T-helper 2 cell treated with Interferon-gamma antibody and Interleukin-4, amounts not matched to agents 100 ng/mL and 5 ng/mL, for 36 hours (primary cell): ENCODE measurements around the gene MRPS9. TPM values are rescaled to one million over a fixed set of nuclear protein-coding genes. Genes with fewer than 3 reads are reported as not detected.

ENCODE experiments used
- intact Hi-C: fragments of 100-400 bp; cut with micrococcal nuclease; formaldehyde crosslinking; loops from one replicate; pipeline ENCODE4 v1.15.1; 2023
- total RNA-seq: library from RNA; stranded (reverse); gene quantifications from 2 replicates; pipeline ENCODE4 v1.2.3, GENCODE V29; 2022

MRPS9 gene
- total RNA-seq, 1 donor from 2014 or later, result 24.1 TPM

DNA sequence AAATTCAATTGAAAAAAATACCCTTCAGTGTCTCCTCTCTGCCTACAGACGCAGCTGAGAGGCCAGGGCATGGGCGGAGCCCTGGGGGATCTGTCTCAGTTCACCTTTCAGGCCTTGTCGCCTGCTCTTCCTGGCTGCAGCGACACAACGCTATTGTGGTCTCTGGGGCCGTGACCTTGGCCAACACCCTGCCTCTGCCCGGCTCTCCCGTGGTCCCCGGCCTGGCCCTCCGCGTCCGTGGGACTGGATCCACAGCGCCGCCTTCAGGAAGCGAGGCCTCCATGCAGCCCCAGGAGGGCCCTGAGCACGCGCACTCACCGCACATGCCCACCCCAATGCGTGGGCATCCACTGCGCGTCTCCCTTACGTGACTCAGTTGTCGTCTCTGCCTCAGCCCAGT is 81.1 kb downstream of the MRPS9 start:
- intact Hi-C loops, result no loop called here

DNA sequence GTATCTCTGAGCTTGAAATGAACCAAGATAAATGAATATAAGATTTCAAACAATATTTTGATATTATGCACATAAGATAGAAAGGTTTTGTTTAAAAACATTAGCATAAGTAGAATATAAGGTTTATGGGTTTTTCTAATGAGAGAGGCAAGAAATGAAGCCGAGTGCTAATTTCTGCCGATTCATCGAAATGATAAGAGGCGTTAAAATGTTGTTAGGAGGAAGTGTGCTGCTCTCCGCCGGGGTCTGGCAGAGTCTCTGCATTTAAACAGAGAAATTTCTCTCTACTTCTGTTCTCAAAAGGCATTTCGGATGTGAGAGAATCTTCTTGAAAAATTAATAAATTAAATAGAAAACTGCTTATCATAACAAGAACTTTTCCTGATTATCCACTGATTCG is 83.6 kb downstream of the MRPS9 start:
- intact Hi-C loops, result no loop called here

DNA sequence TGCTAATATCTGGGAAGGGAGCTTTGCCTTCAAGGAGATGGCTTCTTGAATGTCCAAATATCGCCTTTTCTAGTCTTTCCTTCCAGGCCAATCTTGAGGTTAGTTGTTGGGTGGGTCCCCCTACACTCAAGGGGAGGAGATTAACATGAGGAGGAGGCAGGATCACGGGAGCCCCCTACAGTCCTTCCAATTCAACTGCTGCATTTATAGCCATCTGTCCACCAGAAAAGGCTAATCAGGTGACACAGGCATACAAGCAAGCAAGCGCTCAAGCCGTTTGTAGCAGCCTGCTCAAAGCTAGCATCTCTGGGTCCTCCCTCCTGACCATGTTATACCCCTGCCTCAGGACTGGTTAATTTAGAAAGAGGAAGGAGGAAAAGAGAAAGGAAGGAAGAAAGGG is 87.6 kb downstream of the MRPS9 start:
- intact Hi-C loops, result no loop called here

DNA sequence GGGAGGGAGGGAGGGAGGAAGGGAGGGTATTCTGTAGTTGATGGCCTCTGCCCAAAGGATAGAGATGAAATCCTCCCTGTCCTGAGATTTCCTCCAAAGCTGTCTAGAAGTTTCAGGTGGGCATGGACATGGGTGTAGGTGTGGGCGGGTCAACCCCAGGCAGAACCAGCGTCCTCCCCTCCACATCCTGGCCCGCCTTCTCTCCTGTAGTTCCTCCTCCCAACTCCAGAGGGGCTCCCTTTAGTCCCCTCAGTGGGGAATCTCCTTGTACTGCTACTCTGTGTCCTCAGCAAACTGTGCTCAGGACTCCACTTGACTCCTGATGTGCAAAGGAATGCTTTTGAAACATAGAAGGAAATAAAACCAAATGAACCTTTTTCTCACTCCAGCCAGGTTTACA is 88.1 kb downstream of the MRPS9 start:
- intact Hi-C loops, result no loop called here

DNA sequence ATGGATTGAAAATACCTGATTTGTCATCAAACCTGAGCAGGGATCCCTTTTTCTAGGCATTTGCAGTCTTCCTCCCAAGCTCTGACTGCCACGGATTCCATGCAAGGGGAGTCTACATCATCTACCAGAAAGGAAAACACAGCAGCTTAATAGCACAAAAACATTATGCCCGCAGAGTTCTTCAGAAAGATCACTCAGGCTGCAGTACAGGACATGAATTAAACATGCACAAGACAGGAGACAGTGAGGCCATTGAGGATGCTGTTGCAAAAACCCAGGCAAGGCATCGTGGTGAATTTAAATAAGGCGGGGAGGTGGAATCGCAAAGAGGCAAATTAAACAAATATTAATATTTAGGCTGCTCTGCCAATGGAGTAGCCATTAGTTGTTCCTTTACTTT is 88.5 kb downstream of the MRPS9 start:
- intact Hi-C loops, result no loop called here

DNA sequence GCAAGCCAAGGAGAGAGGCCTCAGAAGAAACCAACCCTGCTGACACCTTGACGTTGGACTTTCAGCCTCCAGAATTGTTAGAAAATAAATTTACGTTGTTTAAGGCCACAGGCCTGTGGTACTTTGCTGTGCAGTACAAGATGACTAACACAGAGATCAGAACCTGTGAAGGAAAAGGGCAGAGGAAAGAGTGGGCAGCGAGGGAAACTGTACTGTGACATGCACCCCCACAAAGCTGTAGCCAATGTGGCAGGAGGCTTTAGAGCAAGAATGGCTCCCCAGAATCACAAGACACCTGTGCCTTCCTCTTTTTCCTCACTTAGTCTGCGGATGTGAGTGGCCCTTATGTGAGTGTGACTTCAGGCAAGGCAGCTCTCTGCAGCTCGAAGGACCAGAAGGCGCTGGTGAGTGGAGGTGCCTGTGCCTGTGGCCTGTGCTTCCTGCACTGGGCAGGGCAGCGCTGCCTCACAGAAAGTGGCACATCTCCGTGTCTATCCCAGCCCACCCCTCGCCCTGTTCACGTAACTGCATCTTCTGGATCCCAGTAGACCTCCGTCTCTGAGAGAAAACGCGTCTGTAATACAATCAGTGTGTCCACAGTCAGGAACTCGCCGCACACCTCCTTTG is 89.5 kb downstream of the MRPS9 start:
- intact Hi-C loops, result no loop called here

DNA sequence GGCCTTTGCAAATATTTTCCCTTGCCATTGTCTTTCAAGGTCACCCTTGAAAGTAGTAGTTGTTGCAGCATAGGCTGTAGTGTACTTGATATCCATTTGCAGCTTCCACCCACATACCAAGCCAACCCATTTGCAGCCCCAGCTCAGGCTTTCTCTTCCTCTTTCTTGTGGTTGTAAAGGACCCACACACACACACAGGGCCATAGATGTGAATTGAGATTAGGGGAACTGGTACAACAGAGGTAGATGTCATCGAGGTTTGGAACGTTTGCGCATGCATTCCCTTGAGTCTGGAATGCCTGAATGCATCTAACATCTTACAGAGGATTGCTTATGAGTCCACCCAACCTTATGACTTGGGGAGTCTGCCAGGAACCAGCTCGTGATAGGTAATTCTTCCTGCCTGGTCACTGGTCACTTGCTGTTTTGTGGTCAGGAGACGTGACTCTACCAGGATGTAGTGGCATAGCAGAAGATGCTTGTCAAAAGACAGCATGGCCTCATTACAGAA is 91.9 kb downstream of the MRPS9 start:
- intact Hi-C loops, result no loop called here

DNA sequence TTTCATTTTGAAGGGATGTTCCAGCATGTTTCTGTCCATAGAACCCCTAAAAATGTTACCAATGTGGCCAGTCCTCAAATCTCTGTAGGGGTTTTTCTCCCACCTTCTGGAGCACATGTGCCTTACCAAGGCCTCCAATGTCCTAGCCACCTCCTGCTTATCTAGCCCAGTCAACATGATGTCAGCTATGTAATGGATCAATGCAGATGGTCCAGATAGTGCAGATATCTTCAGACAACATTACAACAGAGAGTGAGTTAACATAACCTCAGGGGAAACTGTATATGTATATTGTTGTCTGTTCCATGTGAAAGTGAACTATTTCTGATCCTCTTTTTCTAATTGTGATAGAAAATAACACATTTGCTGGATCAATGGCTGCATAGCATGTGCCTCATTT is 92.7 kb downstream of the MRPS9 start:
- intact Hi-C loops, result no loop called here

DNA sequence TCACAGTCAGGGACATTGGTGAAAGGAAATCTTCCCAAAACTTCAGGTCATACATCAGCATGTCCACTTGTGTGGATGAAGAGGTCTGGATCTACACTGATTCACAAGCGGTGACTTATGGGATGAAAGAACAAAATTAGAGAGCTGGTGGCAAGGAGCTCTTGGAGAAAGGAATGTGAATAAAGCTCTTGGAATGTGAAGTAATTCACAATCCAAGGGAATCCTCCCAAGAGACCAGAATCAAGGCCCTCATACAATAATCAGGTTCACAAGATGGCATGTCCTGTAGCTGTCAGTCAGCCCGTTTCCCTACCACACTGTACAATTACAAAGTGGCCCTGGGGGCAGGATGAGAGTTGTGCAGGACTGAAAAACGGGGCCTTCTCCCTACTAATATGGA is 96.2 kb downstream of the MRPS9 start:
- intact Hi-C loops, result no loop called here

DNA sequence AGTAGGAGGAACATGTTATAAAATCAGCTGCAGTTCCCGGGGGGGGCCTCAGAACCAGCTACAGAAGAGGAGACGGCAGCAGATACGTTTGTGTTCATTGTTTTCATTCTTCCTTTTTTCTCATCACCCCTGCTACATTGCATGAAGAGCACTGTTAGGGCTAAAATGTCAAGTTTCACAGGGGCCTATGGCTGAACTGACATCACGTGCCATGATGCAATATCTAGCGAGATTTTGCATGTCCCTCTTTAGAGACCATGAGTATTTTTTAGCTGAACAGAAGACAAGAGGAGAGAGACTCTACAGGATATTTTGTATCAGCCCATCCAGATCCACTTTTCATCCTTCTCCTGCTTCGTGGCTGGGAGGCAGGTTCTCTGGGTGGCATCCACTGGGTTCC is 97.6 kb downstream of the MRPS9 start:
- intact Hi-C loops, result no loop called here

DNA sequence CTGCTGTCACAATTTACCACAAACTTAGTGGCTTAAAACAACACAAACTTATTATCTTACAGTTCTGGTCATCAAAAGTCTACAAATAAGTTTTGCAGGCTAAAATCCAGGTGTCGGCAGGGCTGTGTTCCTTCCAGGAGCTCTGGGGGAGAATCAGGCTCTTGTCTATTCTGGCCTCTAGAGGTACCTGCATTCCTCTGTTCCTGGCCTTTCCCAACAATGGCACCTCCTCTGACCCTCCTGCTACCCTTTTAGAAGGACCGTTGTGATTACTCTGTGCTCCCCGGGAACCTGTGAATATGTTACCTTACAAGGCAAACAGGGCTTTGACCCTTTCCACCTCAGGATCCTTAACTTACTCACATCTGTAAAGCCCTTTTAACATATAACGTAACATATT is 98.5 kb downstream of the MRPS9 start:
- intact Hi-C loops, result no loop called here

DNA sequence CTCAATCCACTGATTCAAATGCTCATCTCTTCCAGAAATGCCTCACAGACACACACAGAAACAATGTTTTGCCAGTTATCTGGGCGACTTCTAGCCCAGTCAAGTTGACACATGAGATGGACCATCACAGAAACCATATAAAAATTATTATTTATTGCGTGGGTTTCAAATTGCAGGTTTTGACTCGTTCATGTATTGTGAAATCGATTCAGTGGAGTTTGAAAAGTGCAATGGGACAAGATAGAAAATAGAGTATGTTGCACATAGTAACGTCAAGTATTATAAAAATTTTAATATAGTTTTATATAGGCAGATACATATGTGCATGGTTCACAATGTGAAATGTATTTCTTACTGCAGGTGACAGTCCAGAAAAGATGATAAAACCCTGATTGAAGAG is 100.8 kb downstream of the MRPS9 start:
- intact Hi-C loops, result no loop called here

DNA sequence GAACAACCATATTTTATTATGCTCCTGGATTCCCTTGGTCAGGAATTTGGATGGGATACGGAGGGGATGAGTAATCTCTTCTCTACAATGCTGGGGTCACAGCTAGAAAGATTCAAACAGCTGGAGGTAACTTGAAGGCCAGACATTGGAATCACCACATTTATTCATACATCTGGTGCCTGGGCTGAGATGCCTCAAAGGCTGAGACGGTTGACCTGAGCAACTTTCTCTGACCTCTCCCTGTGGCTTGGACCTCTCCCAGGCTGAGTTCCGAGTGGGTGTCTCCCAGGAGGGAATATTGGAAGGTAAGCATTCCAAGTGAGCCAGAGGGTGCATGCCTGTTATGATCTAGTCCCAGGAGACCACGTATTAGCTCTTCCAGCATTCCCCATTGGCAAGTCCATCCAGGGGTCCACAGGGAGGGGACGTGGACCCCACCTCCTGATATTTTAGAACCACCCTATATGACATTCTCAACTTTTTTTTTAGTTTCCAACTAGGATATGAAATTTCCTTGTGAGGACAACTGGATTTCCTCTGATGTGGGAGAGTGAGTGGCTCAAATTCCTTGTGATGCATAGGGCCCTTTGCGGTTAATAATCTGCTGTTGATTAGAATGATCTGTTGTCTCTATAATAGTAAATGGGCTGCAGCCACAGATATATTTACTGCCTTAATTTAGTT is 101.8 kb downstream of the MRPS9 start:
- intact Hi-C loops, result no loop called here

DNA sequence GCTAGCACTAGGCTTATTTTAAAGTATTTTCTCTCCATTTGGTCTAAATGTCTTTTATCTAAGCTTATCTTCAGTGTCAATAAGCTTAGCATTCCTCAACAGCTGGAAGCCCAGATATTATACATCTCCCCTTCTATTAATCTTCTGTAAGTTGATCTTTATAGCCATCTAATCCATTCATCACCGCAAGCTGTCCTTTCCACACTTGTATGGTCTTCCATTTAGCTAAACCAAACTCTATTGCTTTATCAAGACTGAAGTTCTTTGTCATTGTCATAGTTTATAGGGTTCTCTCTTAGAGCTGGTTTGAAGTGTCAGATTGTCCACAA is 102.3 kb downstream of the MRPS9 start:
- intact Hi-C loops, result no loop called here

DNA sequence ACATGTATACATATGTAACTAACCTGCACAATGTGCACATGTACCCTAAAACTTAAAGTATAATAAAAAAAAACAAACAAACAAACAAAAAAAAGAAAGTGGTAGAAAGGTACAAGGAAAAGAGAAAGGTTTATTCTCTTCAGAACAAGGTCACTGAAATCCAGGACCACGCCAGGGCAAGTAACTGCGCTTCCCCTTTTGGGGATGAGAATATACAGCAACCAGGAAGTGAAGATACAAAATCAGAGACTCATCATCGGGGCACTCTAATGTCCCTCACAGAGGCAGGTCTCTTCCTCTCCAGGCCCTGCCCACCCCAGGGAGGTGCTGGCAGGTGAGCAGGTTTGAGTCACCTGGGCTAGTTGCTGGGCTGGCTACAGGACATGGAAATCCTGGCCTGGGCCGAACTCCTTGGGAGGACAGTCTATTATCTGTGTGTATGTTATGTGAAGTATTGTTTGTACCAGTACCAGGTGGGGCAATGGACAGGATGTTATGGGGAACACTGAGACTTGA is 103.3 kb downstream of the MRPS9 start:
- intact Hi-C loops, result no loop called here

DNA sequence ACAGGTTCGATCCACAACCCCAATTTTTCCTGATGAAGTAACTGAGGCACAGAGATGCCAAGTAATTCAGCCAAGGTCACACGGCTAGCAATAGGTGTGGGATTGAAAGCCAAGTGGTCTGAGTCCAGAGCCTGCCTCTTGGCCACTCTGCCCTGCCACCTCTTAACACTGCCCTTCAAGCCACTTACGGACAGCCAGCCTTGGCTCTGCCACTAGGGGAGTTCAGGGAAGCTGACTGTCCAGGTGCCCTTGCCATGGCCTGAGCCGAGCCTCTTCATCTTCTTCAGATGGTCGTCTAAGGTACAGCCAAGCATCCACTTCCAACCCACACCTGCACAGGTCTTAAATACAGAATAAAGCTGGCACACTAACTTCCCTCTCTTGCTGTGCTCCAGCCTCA is 104.4 kb downstream of the MRPS9 start:
- intact Hi-C loops, result no loop called here

DNA sequence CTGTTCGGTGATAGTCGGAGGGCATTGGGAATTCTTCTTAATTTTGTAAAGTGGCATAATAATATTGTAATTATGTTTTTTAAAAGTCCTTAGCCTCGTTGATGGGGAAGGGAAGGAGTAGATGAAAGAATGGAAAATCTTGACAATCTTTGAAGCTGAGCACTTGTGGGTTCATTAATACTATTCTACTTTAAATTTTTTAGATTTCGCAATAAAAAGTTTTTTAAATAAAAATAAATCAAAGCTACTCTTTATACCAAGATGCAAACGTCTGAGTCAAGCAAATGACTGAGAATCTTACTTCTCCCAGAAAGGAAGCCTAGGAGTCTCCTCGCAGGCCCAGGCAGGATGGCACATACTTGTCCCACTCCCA is 105.2 kb downstream of the MRPS9 start:
- intact Hi-C loops, result no loop called here

DNA sequence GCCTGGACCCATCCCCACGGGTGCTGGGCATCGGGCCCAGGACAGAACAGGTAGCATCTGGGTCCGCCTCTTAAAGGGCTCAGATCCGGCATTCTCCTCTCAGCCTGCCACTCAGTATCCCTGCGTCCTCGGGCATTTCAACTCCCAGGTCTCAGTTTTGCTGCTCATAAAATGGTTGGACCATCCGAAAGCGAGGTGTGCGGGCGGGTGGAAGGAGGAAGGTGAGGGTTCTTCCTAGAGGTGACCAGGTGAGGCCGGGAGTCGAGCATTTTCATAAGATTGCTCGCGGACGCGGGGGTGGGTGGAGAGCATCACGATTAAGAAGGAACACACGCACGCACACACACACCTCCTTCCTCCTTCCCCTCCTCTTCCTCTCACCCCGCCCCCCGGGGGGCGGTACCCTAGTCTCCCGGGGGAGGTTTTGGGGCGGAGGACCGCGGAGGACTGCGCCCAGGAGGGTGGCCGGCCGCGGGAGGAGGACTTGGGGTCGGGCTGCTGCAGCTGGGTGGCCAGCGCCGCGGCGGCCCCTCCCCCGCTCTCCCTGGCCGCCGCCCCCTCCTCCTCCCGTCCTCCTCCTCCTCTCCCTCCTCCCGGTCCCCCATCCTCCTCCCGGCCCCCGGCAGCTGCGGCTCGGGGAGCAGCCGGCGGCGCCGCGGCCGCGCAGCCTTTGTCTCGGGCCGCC is 105.7 kb downstream of the MRPS9 start:
- intact Hi-C loops, result no loop called here

DNA sequence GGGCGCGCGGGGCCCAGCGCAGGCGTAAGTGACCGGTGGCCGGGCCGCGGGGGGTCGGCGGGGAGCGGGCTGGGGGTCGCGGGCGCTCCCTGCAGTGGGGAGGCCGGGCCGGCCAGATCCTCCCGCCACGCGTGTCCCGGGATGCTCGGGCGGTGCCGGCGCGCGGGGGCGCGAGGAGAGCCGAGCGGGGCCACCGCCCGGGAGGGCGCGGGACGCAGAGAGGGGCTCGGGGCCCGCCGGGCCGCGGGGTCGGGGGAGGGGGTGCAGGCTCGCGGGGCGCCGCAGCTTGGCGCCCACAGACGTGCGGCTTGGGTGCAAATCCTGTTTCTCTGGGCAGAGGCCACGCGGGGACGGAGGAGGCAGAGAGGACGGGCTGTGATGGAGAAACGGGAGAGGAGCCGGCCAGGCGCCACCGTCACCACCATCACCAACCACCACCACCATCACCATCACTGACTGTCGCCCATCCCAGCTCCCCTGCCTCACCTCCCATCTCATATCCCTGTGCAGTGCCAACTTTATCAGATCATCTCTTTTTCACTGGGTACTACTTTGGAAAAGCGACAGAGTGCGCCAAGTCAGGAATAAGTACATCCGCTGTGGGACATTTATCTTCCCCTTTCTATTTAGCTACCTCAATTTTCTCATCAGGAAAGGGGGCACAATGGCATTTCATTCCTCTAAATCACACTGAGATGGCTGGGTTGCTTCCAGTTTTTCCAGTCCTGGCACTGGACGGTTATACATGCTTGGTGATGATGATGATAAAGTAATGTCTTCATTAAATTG is 106.5 kb downstream of the MRPS9 start:
- intact Hi-C loops, result no loop called here

DNA sequence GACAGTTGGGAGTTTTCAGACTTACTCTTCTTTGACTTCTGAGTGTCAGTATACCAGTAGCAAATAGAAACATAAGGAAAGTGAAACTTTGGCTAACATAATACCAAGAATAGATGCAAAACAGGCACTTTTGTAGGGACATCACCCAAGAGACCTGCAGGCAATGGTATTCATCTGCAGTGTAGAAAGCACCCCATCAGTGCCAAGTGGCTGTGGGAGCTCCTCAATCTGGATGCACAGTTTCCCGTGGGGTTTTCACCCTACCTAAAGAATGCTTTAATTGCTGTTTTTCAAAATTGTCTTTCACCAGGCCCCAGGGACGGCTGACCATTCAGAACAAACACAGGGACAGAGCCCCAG is 107.1 kb downstream of the MRPS9 start:
- intact Hi-C loops, result no loop called here

DNA sequence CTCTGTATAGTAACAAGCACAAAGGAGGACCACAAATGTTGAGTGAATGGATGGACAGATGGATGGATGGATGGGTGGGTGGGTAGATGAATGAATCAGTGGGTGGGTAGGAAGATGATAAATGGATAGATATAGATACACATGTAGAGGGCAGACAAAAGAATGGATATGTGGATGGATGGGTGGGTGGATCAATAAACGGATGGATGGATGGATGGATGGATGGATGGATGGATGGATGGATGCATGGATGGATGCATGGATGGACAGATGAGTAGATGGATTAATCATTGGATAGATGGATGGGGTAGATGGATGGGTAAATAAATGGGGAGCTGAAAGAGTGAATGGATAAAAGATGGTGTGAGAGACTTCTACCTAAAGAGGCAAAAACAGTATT is 111.4 kb downstream of the MRPS9 start:
- intact Hi-C loops, result no loop called here
